Stimulated activated naive CD8-positive, alpha-beta T cell treated with anti-CD3 and anti-CD28 coated beads, Interleukin-15, Interleukin-2, amounts not matched to agents 100 ng/mL and 50 ng/mL, for 24 hours (primary cell): ENCODE results near the gene KLK15.

ENCODE experiments used
- H3K27ac Mint-ChIP-seq: one replicate; pipeline ENCODE4 v1.8.0; 2021; ENCODE audit warnings: mild to moderate bottlenecking, mixed read lengths
- H3K27me3 Mint-ChIP-seq: one replicate; pipeline ENCODE4 v1.8.0; 2021; ENCODE audit warnings: mixed read lengths
- H3K36me3 Mint-ChIP-seq: one replicate; pipeline ENCODE4 v1.8.0; 2021; ENCODE audit warnings: low read depth, mixed read lengths
- H3K4me1 Mint-ChIP-seq: one replicate; pipeline ENCODE4 v1.8.0; 2021; ENCODE audit warnings: low read depth, mixed read lengths
- H3K4me3 Mint-ChIP-seq: one replicate; pipeline ENCODE4 v1.8.0; 2021; ENCODE audit warnings: mild to moderate bottlenecking, mixed read lengths
- H3K9me3 Mint-ChIP-seq: one replicate; pipeline ENCODE4 v1.8.0; 2021; ENCODE audit warnings: mixed read lengths

The KLK15 gene, protein sequence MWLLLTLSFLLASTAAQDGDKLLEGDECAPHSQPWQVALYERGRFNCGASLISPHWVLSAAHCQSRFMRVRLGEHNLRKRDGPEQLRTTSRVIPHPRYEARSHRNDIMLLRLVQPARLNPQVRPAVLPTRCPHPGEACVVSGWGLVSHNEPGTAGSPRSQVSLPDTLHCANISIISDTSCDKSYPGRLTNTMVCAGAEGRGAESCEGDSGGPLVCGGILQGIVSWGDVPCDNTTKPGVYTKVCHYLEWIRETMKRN

DNA sequence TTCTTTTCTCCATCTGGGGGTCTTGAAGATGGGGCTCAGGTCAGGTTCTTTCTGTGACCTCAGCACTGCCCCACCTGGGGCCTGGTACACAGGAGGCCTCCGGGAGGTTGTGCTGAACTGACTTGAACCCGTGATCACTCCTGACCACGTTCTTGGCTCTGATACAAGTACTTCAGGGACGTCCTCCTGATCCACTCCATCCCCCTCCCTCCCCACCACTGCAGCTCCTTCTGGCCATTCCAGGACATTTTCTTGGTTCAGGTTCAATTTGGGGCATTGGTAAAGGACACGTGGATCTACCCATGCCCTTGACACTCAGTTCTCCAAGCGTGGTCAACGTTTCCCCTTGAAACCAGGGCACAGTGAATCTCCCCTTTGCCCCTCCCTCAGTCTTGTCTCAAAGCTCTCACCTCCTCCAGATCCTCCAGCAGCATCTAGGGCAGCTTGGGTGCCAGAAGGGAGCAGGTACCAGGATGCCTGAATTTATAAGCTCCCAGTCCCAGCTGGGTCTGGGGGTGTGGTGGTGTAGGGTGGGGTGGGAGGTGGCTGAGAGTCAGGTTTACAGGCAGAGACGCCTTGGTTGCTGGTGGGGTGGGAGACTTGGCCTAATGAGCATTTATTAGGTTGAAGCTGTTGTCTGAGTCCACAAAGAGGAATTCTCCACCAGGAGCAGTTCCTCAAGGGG is at the start of gene KLK15:
KLK15 (minus strand) TSS at position 458 of the 685 bp plus-strand sequence. CDS start 2,082 bp downstream, outside the sequence.
- Mint-ChIP-seq H3K4me3 (no peak within 1 kb of the TSS), H3K9me3 (no peaks in the 10 kb centered on the region), H3K27ac (no peak within 1 kb of the TSS), H3K27me3 (peaks cover 63% of the 10 kb centered on the region), H3K36me3 (no peaks in the 10 kb centered on the region), H3K4me1 (peaks cover 5% of the 10 kb centered on the region)

DNA sequence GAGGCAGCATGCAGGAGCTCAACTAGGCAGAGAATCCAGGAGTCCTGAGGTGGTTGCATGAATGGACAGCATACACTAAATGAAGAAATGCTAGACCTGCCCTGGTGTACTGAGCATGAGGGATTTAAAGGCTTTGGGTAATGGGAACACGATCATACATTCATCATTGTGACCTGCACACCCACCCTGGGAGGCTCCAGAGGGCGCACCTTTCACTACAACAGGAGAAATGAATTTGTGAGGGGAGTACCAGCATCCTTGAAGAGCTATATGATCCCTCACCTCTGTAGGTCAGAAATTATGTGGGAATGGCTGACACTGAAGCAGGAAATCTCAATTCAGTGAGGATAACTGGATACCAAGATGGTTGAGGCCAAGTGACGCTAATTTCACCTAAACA is 48.8 kb upstream of the KLK15 start:
- Mint-ChIP-seq H3K36me3 (no peaks in the 10 kb centered on the region), H3K27me3 (peaks cover 41% of the 10 kb centered on the region), H3K27ac (no peak overlapping the region), H3K9me3 (no peaks in the 10 kb centered on the region), H3K4me1 (no peaks in the 10 kb centered on the region), H3K4me3 (no peak overlapping the region)

- H3K27me3 Mint-ChIP-seq = peaks cover 33% of the 10 kb centered on the region
- H3K27ac Mint-ChIP-seq = no peak overlapping the region
- no peaks in the 10 kb centered on the region for H3K4me1 Mint-ChIP-seq
- H3K9me3 Mint-ChIP-seq = no peaks in the 10 kb centered on the region
- no peaks in the 10 kb centered on the region for H3K36me3 Mint-ChIP-seq
- H3K4me3 Mint-ChIP-seq = no peak overlapping the region
Observed at GRCh38 chr19:50880241-50880640, 46.9 kb upstream of the KLK15 start.

- H3K36me3 Mint-ChIP-seq = no peaks in the 10 kb centered on the region
- no peak overlapping the region for H3K4me3 Mint-ChIP-seq
- peaks cover 29% of the 10 kb centered on the region for H3K27me3 Mint-ChIP-seq
- no peaks in the 10 kb centered on the region for H3K9me3 Mint-ChIP-seq
- H3K27ac Mint-ChIP-seq = no peak overlapping the region
- H3K4me1 Mint-ChIP-seq = no peaks in the 10 kb centered on the region
Observed at GRCh38 chr19:50878851-50879250, 45.5 kb upstream of the KLK15 start.

GRCh38 chr19:50877338-50877737 is 44.0 kb upstream of the KLK15 start:
- H3K9me3 Mint-ChIP-seq = no peaks in the 10 kb centered on the region
- H3K4me1 Mint-ChIP-seq = no peaks in the 10 kb centered on the region
- H3K36me3 Mint-ChIP-seq = no peaks in the 10 kb centered on the region
- H3K27ac Mint-ChIP-seq = no peak overlapping the region
- H3K27me3 Mint-ChIP-seq = peaks cover 28% of the 10 kb centered on the region
- no peak overlapping the region for H3K4me3 Mint-ChIP-seq

DNA sequence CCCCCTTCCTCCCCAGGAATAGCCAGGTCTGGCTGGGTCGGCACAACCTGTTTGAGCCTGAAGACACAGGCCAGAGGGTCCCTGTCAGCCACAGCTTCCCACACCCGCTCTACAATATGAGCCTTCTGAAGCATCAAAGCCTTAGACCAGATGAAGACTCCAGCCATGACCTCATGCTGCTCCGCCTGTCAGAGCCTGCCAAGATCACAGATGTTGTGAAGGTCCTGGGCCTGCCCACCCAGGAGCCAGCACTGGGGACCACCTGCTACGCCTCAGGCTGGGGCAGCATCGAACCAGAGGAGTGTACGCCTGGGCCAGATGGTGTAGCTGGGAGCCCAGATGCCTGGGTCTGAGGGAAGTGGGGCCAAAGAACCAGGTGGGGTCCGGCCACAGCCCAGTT is 43.1 kb upstream of the KLK15 start:
- H3K4me3 Mint-ChIP-seq = no peak overlapping the region
- H3K9me3 Mint-ChIP-seq = no peaks in the 10 kb centered on the region
- no peak overlapping the region for H3K27ac Mint-ChIP-seq
- peaks cover 27% of the 10 kb centered on the region for H3K27me3 Mint-ChIP-seq
- no peaks in the 10 kb centered on the region for H3K4me1 Mint-ChIP-seq
- H3K36me3 Mint-ChIP-seq = no peaks in the 10 kb centered on the region

GRCh38 chr19:50875795-50876422 is 42.5 kb upstream of the KLK15 start:
- no peaks in the 10 kb centered on the region for H3K36me3 Mint-ChIP-seq
- no peak overlapping the region for H3K27ac Mint-ChIP-seq
- no peaks in the 10 kb centered on the region for H3K9me3 Mint-ChIP-seq
- no peak overlapping the region for H3K4me3 Mint-ChIP-seq
- no peaks in the 10 kb centered on the region for H3K4me1 Mint-ChIP-seq
- H3K27me3 Mint-ChIP-seq = peaks cover 33% of the 10 kb centered on the region

DNA sequence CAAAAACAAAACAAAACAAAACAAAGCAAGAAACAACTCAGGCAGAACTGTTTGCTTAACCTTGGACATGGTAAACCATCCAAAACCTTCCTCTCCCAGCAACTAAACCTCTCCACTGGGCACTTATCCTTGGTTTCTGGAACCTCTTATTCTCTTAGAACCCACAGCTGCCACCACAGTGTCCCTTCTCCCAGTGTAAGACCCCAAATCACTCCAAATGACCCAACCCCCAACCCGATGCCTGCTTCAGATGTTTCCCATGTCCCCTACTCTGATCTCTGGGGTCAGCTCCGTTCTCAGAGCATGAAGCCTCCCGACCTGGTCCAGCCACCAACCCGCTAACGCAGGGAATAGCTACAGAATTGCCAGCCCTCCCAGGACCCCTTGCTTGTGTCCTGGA is 40.8 kb upstream of the KLK15 start:
- H3K4me3 Mint-ChIP-seq = no peak overlapping the region
- no peaks in the 10 kb centered on the region for H3K36me3 Mint-ChIP-seq
- H3K27me3 Mint-ChIP-seq = peaks cover 26% of the 10 kb centered on the region
- H3K9me3 Mint-ChIP-seq = no peaks in the 10 kb centered on the region
- H3K4me1 Mint-ChIP-seq = no peaks in the 10 kb centered on the region
- H3K27ac Mint-ChIP-seq = no peak overlapping the region

DNA sequence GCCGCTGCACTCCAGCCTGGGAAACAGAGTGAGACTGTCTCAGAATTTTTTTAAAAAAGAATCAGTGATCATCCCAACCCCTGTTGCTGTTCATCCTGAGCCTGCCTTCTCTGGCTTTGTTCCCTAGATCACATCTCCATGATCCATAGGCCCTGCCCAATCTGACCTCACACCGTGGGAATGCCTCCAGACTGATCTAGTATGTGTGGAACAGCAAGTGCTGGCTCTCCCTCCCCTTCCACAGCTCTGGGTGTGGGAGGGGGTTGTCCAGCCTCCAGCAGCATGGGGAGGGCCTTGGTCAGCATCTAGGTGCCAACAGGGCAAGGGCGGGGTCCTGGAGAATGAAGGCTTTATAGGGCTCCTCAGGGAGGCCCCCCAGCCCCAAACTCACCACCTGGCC is 39.7 kb upstream of the KLK15 start, which contains the start of gene KLK2:
KLK2 (plus strand) TSS at position 384 of the 400 bp plus-strand sequence. CDS start 35 bp downstream, outside the sequence.
- Mint-ChIP-seq H3K36me3 (no peaks in the 10 kb centered on the region), H3K4me1 (no peaks in the 10 kb centered on the region), H3K9me3 (no peaks in the 10 kb centered on the region), H3K27ac (no peak within 1 kb of the TSS), H3K27me3 (peaks cover 23% of the 10 kb centered on the region), H3K4me3 (no peak within 1 kb of the TSS)

GRCh38 chr19:50870417-50871089 is 37.2 kb upstream of the KLK15 start:
- Mint-ChIP-seq H3K27me3 (peaks cover 32% of the 10 kb centered on the region), H3K4me3 (no peak overlapping the region), H3K36me3 (no peaks in the 10 kb centered on the region), H3K4me1 (no peaks in the 10 kb centered on the region), H3K9me3 (no peaks in the 10 kb centered on the region), H3K27ac (no peak overlapping the region)

DNA sequence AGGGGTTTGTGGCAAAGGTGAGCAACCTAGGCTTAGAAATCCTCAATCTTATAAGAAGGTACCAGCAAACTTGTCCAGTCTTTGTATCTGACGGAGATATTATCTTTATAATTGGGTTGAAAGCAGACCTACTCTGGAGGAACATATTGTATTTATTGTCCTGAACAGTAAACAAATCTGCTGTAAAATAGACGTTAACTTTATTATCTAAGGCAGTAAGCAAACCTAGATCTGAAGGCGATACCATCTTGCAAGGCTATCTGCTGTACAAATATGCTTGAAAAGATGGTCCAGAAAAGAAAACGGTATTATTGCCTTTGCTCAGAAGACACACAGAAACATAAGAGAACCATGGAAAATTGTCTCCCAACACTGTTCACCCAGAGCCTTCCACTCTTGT is 36.1 kb upstream of the KLK15 start:
- Mint-ChIP-seq H3K36me3 (no peaks in the 10 kb centered on the region), H3K27me3 (peaks cover 38% of the 10 kb centered on the region), H3K4me1 (no peaks in the 10 kb centered on the region), H3K4me3 (no peak overlapping the region), H3K9me3 (no peaks in the 10 kb centered on the region), H3K27ac (no peak overlapping the region)

DNA sequence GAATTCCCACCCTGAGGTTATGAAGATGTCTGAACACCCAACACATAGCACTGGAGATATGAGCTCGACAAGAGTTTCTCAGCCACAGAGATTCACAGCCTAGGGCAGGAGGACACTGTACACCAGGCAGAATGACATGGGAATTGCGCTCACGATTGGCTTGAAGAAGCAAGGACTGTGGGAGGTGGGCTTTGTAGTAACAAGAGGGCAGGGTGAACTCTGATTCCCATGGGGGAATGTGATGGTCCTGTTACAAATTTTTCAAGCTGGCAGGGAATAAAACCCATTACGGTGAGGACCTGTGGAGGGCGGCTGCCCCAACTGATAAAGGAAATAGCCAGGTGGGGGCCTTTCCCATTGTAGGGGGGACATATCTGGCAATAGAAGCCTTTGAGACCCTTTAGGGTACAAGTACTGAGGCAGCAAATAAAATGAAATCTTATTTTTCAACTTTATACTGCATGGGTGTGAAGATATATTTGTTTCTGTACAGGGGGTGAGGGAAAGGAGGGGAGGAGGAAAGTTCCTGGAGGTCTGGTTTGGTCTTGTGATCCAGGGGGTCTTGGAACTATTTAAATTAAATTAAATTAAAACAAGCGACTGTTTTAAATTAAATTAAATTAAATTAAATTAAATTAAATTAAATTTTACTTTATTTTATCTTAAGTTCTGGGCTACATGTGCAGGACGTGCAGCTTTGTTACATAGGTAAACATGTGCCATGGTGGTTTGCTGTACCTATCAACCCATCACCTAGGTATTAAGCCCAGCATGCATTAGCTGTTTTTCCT is 28.3 kb upstream of the KLK15 start:
- Mint-ChIP-seq H3K4me3 (no peak overlapping the region), H3K27ac (no peak overlapping the region), H3K27me3 (peaks cover 58% of the 10 kb centered on the region), H3K36me3 (no peaks in the 10 kb centered on the region), H3K9me3 (peaks cover 10% of the 10 kb centered on the region), H3K4me1 (no peaks in the 10 kb centered on the region)

GRCh38 chr19:50861010-50861409 is 27.6 kb upstream of the KLK15 start:
- Mint-ChIP-seq H3K27me3 (peaks cover 62% of the 10 kb centered on the region), H3K4me3 (no peak overlapping the region), H3K4me1 (no peaks in the 10 kb centered on the region), H3K9me3 (peaks cover 10% of the 10 kb centered on the region), H3K36me3 (no peaks in the 10 kb centered on the region), H3K27ac (no peak overlapping the region)

DNA sequence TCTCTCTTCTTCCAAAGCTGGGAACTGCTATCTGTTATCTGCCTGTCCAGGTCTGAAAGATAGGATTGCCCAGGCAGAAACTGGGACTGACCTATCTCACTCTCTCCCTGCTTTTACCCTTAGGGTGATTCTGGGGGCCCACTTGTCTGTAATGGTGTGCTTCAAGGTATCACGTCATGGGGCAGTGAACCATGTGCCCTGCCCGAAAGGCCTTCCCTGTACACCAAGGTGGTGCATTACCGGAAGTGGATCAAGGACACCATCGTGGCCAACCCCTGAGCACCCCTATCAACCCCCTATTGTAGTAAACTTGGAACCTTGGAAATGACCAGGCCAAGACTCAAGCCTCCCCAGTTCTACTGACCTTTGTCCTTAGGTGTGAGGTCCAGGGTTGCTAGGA is 26.5 kb upstream of the KLK15 start:
- no peaks in the 10 kb centered on the region for H3K4me1 Mint-ChIP-seq
- no peaks in the 10 kb centered on the region for H3K36me3 Mint-ChIP-seq
- no peak overlapping the region for H3K4me3 Mint-ChIP-seq
- H3K27me3 Mint-ChIP-seq = peaks cover 69% of the 10 kb centered on the region
- H3K27ac Mint-ChIP-seq = no peak overlapping the region
- H3K9me3 Mint-ChIP-seq = peaks cover 10% of the 10 kb centered on the region
